NCI-H82 treated with DMSO at 0.1 percent for 48 hours (cell line): ENCODE measurements around the gene GIGYF1.

Experiments
- DNase-seq: peaks from one replicate; lab custom pipeline; 2025; ENCODE audit not compliant: unreplicated experiment; lab: John Stamatoyannopoulos, UW

Gene GIGYF1

GRCh38 chr7:100632951-100633717 lies 60.9 kb downstream of the GIGYF1 start:
- DNase-seq = no peak

- DNase-seq = no peak
Observed at GRCh38 chr7:100630066-100630465, 64.0 kb downstream of the GIGYF1 start.
